HepG2 (cell line): Measurements from ENCODE around the gene DRD1. TPM values are rescaled to one million over a fixed set of nuclear protein-coding genes. Genes with fewer than 3 reads are reported as not detected.

Experiments
- ATAC-seq: fragments of 200-7000 bp; cut with Tn5 transposase; 3 replicates; pipeline ENCODE4 v1.9.1; 2020; ENCODE audit warnings: mild to moderate bottlenecking, moderate library complexity
- BruUV-seq: library from RNA; stranded (reverse); fragments of 400-500 nt; replicated peaks from 2 replicates; lab custom pipeline; 2021; lab: Mats Ljungman, UMichigan
- CTCF ChIA-PET: fragments of 300-600 bp; formaldehyde crosslinking; extraction: SDS; loops from one replicate; lab custom pipeline; 2021; ENCODE audit warnings: low total read pairs, inconsistent platforms, low intra/inter-chr PET ratio; lab: Yijun Ruan, JAX
- POLR2A ChIA-PET: fragments of 350-600 bp; sonication (Branson Sonifier 250); formaldehyde crosslinking; loops from one replicate; lab custom pipeline; 2020; ENCODE audit warnings: antibody characterized with exemption, inconsistent platforms; lab: Yijun Ruan, JAX
- DNase-seq: peaks from one replicate; pipeline ENCODE4 v3.0.0-alpha.2; 2015; ENCODE audit warnings: low spot score
- FAIRE-seq: peaks from 3 replicates; lab custom pipeline; 2011; peaks lifted over from hg19 to GRCh38; lab: Jason Lieb, UNC
- H2AFZ ChIP-seq: one replicate; pipeline ENCODE4 v1.6.1; 2011; ENCODE audit warnings: low read length, inconsistent platforms
- H3K27ac ChIP-seq: fragments of 300-600 bp; 3 replicates; pipeline ENCODE4 v1.8.0; 2011; ENCODE audit warnings: mixed run types, mild to moderate bottlenecking, mixed read lengths, low read length, inconsistent platforms; ENCODE audit not compliant: insufficient read depth; ENCODE audit errors: extremely low read length
- H3K27me3 ChIP-seq, 2 experiments: fragments of 200-600 bp in 1 of 2; 2 replicates in 1 of 2; 3 replicates in 1 of 2; pipeline versions ENCODE4 v1.6.0 to v1.8.0; 2011; ENCODE audit warnings: low read length in 2 of 2, mild to moderate bottlenecking in 2 of 2, moderate library complexity in 2 of 2, inconsistent platforms in 1 of 2; ENCODE audit not compliant: insufficient read depth in 2 of 2, control insufficient read depth in 1 of 2
- H3K36me3 ChIP-seq, 2 experiments: fragments of 200-600 bp in 1 of 2; replicated peaks in 1 of 2; 2 replicates in 1 of 2; 3 replicates in 1 of 2; pipeline versions ENCODE4 v1.5.1 to v1.8.0; 2011; ENCODE audit warnings: low read length in 2 of 2, inconsistent platforms in 1 of 2; ENCODE audit not compliant: insufficient read depth in 2 of 2, control insufficient read depth in 1 of 2
- H3K4me1 ChIP-seq: 2 replicates; pipeline ENCODE4 v1.5.1; 2012; ENCODE audit warnings: low read length, inconsistent platforms; ENCODE audit not compliant: insufficient read depth
- H3K4me2 ChIP-seq: 2 replicates; pipeline ENCODE4 v1.6.0; 2011; ENCODE audit warnings: low read depth, low read length, inconsistent platforms
- H3K4me3 ChIP-seq, 3 experiments: fragments of 200-600 bp in 1 of 3; sonication (generic), shearing (Covaris generic) in 1 of 3; replicated peaks in 1 of 3; 2 replicates each; pipeline ENCODE4 v1.5.1; 2011 to 2016; ENCODE audit warnings: low read length in 3 of 3, inconsistent platforms in 2 of 3, low read depth in 2 of 3, mild to moderate bottlenecking in 2 of 3, control low read depth in 1 of 3, mixed read lengths in 1 of 3; ENCODE audit not compliant: insufficient read depth in 1 of 3
- H3K79me2 ChIP-seq: one replicate; pipeline ENCODE4 v1.6.1; 2011; ENCODE audit warnings: low read length, inconsistent platforms; ENCODE audit not compliant: insufficient read depth
- H3K9ac ChIP-seq: 2 replicates; pipeline ENCODE4 v1.6.0; 2011; ENCODE audit warnings: mild to moderate bottlenecking, low read depth, low read length, inconsistent platforms; ENCODE audit not compliant: insufficient read depth
- H3K9me3 ChIP-seq: 2 replicates; pipeline ENCODE4 v1.5.1; 2012; ENCODE audit warnings: mild to moderate bottlenecking, low read length
- H4K20me1 ChIP-seq: 2 replicates; pipeline ENCODE4 v1.6.0; 2011; ENCODE audit warnings: inconsistent platforms, mild to moderate bottlenecking, low read length, moderate library complexity; ENCODE audit not compliant: insufficient read depth
- AGO1 ChIP-seq: fragments of 200-400 bp; formaldehyde crosslinking; IDR thresholded peaks from 2 replicates; pipeline ENCODE4 v1.6.1; 2017; ENCODE audit warnings: mild to moderate bottlenecking, low read depth, low read length, moderate library complexity; ENCODE audit not compliant: poor library complexity, severe bottlenecking
- ATF6 ChIP-seq: sonication (generic); formaldehyde crosslinking; conservative IDR thresholded peaks from 2 replicates; pipeline ENCODE4 v1.4.0; 2020; ENCODE audit warnings: missing genetic modification reagents
- HMG20A ChIP-seq: IDR thresholded peaks from 2 replicates; pipeline ENCODE4 v1.6.1; 2016; ENCODE audit warnings: borderline replicate concordance
- HOXA9 ChIP-seq: sonication (generic); formaldehyde crosslinking; IDR thresholded peaks from 2 replicates; pipeline ENCODE4 v1.8.1; 2022; ENCODE audit warnings: missing genetic modification reagents, mild to moderate bottlenecking, moderate library complexity, borderline replicate concordance
- JARID2 ChIP-seq: sonication (generic); formaldehyde crosslinking; IDR thresholded peaks from 2 replicates; pipeline ENCODE4 v1.8.1; 2023; ENCODE audit warnings: missing genetic modification reagents, inconsistent platforms; ENCODE audit not compliant: insufficient replicate concordance
- MIER2 ChIP-seq: IDR thresholded peaks from 2 replicates; pipeline ENCODE4 v1.6.1; 2016; ENCODE audit warnings: missing biosample characterization, missing genetic modification reagents
- RBAK ChIP-seq: sonication (generic); formaldehyde crosslinking; IDR thresholded peaks from 2 replicates; pipeline ENCODE4 v1.5.1; 2020; ENCODE audit warnings: mild to moderate bottlenecking, missing genetic modification reagents
- RORA ChIP-seq: sonication (generic); formaldehyde crosslinking; IDR thresholded peaks from 2 replicates; pipeline ENCODE4 v1.5.0; 2020; ENCODE audit warnings: mild to moderate bottlenecking, missing genetic modification reagents, moderate library complexity
- SRF ChIP-seq: IDR thresholded peaks from 2 replicates; pipeline ENCODE4 v1.6.1; 2011; ENCODE audit warnings: mild to moderate bottlenecking, low read depth, low read length, moderate library complexity
- ZGPAT ChIP-seq: IDR thresholded peaks from 2 replicates; pipeline ENCODE4 v1.6.1; 2016; ENCODE audit warnings: mild to moderate bottlenecking
- WGBS: methylation state at CpG from one replicate; pipeline ENCODE4 v1.1.6; 2017; ENCODE audit warnings: low lambda C conversion rate; 5-methylcytosine and 5-hydroxymethylcytosine counted together
- in situ Hi-C: cut with HindIII; loops from 2 replicates; pipeline ENCODE4 v1.10.0; 2017; ENCODE audit warnings: low pct_unique_long_range_greater_than_20kb; ENCODE audit not compliant: extremely low pct_ligation_motif_present
- intact Hi-C: fragments of 100-400 bp; cut with micrococcal nuclease; formaldehyde crosslinking; loops from one replicate; pipeline ENCODE4 v1.10.0; 2022; ENCODE audit not compliant: unreplicated experiment
- polyA plus RNA-seq, 8 experiments: library from polyadenylated mRNA; depleted of rRNA in 3 of 8; stranded (reverse) in 7 of 8; unstranded in 1 of 8; fragments of >200 nt; fragmentation: Illumina TruSeq in 4 of 8; extraction: Trizol in 4 of 8; gene quantifications; 2 replicates each; pipeline versions ENCODE4 v1.2.1 to v1.2.3, GENCODE V29; 2011 to 2016; ENCODE audit warnings: low read depth in 4 of 8, missing spikeins in 1 of 8, mixed read lengths in 1 of 8; ENCODE audit not compliant: insufficient read depth in 1 of 8
- total RNA-seq, 5 experiments: library from RNA; depleted of rRNA; stranded (reverse); fragments of >200 nt; fragmentation: Illumina TruSeq; extraction: Trizol; gene quantifications; 2 replicates each; pipeline ENCODE4 v1.2.3, GENCODE V29; 2016; ENCODE audit warnings: low read depth in 1 of 5

Gene DRD1
- total and polyA plus RNA-seq, 2 of the 13 experiments (the other 11 are each of a cell fraction or from before 2014, with no cell fraction given) = not detected

GRCh38 chr5:175392236-175392635 is 51.7 kb downstream of the DRD1 start:
- CTCF ChIA-PET = no interaction called here
- DNase-seq (no peak), ATAC-seq (no peak), FAIRE-seq (no peak)
- no peaks in the 10 kb centered on the region for H3K79me2 ChIP-seq
- H3K4me1 ChIP-seq = no peaks in the 10 kb centered on the region
- H3K9me3 ChIP-seq = no peaks in the 10 kb centered on the region
- no peak overlapping the region for H3K4me3 ChIP-seq
- in situ Hi-C loops = no loop called here
- no peak overlapping the region for H3K27ac ChIP-seq
- intact Hi-C loops = no loop called here
- H2AFZ ChIP-seq = no peak overlapping the region
- no TSS peak for BruUV-seq
- H3K36me3 ChIP-seq = no peaks in the 10 kb centered on the region
- no peaks in the 10 kb centered on the region; a peak in 2 of 5 replicates for H3K27me3 ChIP-seq
- H3K9ac ChIP-seq = no peak overlapping the region
- H4K20me1 ChIP-seq = no peaks in the 10 kb centered on the region
- no peak overlapping the region for H3K4me2 ChIP-seq
- 60% methylated on average over 5 of the region's 5 CpGs for WGBS
- TF ChIP-seq RBAK (CRISPR knock-in tag) (no peak), ZGPAT (CRISPR knock-in tag) (no peak), RORA (CRISPR knock-in tag) (no peak), JARID2 (CRISPR knock-in tag) (no peak), MIER2 (no peak), HMG20A (CRISPR knock-in tag) (no peak), SRF (no peak)
- TF ChIP-seq, all 625 proteins: peak for 0
- POLR2A ChIA-PET = no interaction called here

GRCh38 chr5:175390352-175391083 is 53.5 kb downstream of the DRD1 start:
- no peak for TF ChIP-seq AGO1
- no peak for TF ChIP-seq HOXA9 (CRISPR knock-in tag)
- TF ChIP-seq ATF6 = no peak
- in situ Hi-C loops = no loop called here

More at GRCh38 chr5:175390352-175391083, 53.5 kb downstream of the DRD1 start:
- ChIA-PET POLR2A (no interaction called here), CTCF (no interaction called here)
- no peak overlapping the region for H3K9ac ChIP-seq
- BruUV-seq = no TSS peak
- no peaks in the 10 kb centered on the region for H3K36me3 ChIP-seq
- no peaks in the 10 kb centered on the region for H4K20me1 ChIP-seq
- ATAC-seq (no peak), DNase-seq (no peak), FAIRE-seq (no peak)
- WGBS = 40% methylated on average over 4 of the region's 4 CpGs
- no peak overlapping the region for H3K4me2 ChIP-seq
- no peaks in the 10 kb centered on the region for H3K9me3 ChIP-seq
- H3K79me2 ChIP-seq = no peaks in the 10 kb centered on the region
- no peak overlapping the region for H3K4me3 ChIP-seq
- intact Hi-C loops = no loop called here
- H3K27me3 ChIP-seq = no peaks in the 10 kb centered on the region; a peak in 1 of 5 replicates
- H3K4me1 ChIP-seq = no peaks in the 10 kb centered on the region
- no peak overlapping the region for H2AFZ ChIP-seq
- no peak overlapping the region for H3K27ac ChIP-seq
